Measurements from ENCODE around the gene VDAC2.

DNA sequence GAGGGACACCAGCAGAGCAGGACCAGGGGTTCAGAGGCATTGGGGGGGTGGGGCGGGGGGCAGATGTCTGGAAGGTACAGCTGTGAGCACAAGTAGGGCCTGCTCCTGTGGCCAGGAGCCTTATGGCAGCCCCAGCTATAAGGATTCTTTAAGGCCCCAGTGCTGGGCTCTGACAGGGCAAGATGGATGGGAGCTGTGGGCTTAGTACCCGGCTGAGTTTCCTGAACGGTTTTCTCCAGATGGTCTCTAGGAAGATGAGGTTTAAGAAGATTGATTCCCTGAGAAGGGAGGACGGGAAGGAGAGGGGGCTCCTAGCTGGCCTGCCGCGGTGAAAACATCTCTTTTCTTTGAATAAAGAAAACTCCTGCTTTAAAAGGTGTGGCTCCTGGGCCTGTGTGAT, 55.3 kb downstream of the VDAC2 start:
- TF ChIP-seq EZH2 (IDR thresholded peaks at IDR 0.05; ENCODE audit: insufficient read depth, poor library complexity, severe bottlenecking) (no peak), EZH2phosphoT487 (IDR thresholded peaks at IDR 0.05; ENCODE audit: insufficient read depth, low read depth) (no peak)
